Activated T-helper 9 cell treated with anti-CD3 and anti-CD28 coated beads, Interleukin-2, amount 50 U/mL, for 16 hours (primary cell): ENCODE results near the gene AMMECR1.
A peak's percentile ranks its signal among the peaks of the same experiment; 100 is the strongest.

Experiments used
- DNase-seq: peaks from one replicate; pipeline ENCODE4 v3.0.0-alpha.2; 2020; ENCODE audit warnings: low read depth

The AMMECR1 gene

GRCh38 chrX:110311437-110312230 lies 6.3 kb downstream of the AMMECR1 start:
- no peak for DNase-seq

GRCh38 chrX:110310896-110311295 lies 7.0 kb downstream of the AMMECR1 start:
- DNase-seq, result peak; percentile 12

- DNase-seq, result no peak
Measured at GRCh38 chrX:110310000-110310790, 7.7 kb downstream of the AMMECR1 start.

GRCh38 chrX:110308220-110308619 lies 9.7 kb downstream of the AMMECR1 start:
- no peak for DNase-seq

- DNase-seq, result no peak
Measured at GRCh38 chrX:110304884-110305283, 13.0 kb downstream of the AMMECR1 start.

DNA sequence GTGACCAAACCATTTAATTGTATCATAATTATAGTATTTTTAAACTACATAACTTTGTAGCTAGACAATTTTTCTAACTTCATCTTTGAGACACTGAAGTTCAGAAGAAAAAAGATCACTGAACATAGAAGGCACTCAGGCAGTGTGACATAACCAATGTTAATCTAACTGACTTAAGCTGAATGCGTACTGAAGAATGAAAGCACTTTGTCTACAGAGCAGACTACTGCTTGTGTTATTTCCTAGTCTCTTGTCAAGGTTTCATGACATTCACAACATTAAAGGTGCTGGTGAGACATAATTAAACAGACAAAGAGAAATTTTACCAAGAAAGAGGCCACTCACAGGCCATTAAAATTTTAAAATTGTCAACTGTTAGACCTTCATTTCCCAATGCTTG lies 13.5 kb downstream of the AMMECR1 start:
- DNase-seq, result no peak

GRCh38 chrX:110302975-110303374 lies 14.9 kb downstream of the AMMECR1 start:
- no peak for DNase-seq

DNA sequence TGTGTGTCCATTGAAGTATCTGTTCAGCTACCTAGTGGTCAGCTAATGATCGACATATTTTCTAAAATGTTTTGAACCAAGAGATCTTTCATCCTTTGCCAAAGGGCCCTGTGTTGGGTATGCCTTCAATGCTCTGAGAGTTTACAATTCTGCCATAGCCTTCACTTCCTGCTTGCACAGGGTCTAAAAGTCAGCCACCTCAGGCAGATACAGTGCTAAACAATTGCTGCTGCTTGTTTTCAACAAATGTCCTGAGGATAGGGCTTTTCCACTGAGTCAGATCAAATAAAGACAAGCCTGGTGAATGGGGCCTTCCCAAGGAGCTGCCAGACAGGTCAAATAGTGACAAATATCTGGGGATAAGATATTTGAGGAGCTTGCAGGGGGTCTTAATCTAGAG lies 16.7 kb downstream of the AMMECR1 start:
- no peak for DNase-seq

- DNase-seq, result no peak
Measured at GRCh38 chrX:110294087-110294486, 23.8 kb downstream of the AMMECR1 start.

DNA sequence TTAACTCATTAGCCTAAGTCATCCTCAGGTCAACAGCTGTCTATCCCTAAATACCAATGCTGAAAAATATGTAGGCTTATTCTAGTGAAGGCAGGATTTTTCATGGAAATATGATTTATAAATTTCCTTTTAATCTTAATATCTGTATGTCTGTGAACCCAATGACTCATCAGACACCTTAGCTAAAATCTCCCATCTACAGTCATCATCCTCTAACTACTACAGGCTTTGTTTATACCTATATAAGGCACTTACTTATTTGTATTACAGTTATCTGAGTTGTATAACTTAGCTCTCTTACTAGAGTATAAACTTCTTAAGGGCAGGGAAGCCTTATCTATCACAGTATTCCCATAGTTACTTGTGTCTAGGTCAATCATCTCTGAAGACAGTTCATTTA lies 24.2 kb downstream of the AMMECR1 start:
- DNase-seq, result no peak

- no peak for DNase-seq
Measured at GRCh38 chrX:110287605-110288004, 30.3 kb downstream of the AMMECR1 start.

- no peak for DNase-seq
Measured at GRCh38 chrX:110286106-110286505, 31.8 kb downstream of the AMMECR1 start.

DNA sequence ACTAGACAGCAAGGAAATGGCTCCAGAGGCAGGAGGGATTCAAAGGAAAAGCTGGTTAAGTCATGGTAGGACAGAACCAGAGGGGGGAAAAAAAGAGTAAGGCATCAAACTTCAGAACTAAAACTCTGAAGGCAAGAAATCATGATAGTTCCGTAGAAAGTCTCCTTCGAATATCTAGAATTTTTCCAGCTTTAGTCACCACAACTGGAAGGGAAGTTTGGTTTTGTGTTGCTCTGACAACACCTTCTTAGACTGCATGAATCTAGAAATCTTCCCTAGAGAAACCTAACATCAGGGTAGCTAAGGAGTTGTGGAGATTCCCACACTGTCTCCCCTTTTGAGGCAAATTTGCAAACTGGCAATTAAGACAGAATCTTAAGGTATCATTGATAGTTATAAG lies 33.7 kb downstream of the AMMECR1 start:
- no peak for DNase-seq

GRCh38 chrX:110282922-110283321 lies 35.0 kb downstream of the AMMECR1 start:
- DNase-seq, result no peak

DNA sequence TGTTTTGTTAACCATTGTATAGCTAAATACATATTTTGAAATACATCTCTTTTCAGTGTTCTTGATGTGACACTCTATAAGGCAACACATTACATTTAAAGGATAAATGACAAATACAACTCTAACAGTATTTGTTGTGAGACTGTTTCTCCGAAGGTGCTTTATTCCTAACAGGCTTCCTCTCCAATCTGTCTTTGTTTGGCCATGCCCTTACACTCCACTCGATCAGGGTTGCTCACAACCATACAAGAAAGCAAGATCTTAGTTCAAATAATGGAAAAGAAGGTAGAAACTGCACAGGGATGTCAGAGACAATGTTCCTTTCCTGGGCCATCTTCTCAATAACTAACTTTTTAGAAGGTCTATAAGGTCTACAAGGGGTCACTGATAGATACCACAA lies 36.5 kb downstream of the AMMECR1 start:
- no peak for DNase-seq

DNA sequence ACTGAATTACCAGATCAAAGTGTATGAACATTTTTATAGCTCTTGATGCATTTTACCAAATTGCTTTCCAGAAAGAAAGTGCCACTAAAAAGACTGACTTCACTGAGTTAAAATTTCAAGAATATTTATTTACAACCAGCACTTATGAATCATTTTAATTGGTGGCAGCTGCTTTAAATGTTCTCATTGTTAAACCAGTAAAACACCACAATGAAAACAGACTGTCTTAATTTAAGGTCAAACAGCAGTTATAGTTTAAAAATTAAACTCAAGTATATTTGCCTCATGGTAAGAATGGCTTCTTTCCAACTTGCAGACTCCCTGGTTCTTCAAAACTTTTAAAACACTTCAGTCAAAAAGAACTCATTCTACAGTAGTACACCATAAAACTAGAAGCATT lies 36.9 kb downstream of the AMMECR1 start:
- no peak for DNase-seq

GRCh38 chrX:110277609-110278008 lies 40.3 kb downstream of the AMMECR1 start:
- no peak for DNase-seq

- DNase-seq, result no peak
Measured at GRCh38 chrX:110276778-110277177, 41.1 kb downstream of the AMMECR1 start.

- no peak for DNase-seq
Measured at GRCh38 chrX:110268886-110269285, 49.0 kb downstream of the AMMECR1 start.

DNA sequence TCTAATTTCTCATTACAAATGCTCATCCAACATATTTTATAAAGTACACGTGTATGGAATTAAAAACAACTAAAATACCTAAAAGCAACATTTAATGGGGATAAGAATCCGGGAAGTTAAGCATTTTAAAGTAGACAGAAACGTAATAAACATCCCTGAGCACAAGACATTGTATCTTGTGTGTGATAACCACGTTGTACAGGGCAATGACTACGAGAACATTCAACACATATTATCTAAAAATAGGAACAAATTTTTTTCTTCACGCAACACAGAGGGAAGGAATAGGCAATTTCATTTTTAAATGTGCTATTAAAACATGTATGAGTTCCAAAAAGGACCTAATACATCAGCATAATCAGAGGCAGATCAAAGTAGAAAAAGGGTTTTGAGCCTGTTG lies 49.5 kb downstream of the AMMECR1 start:
- no peak for DNase-seq

- no peak for DNase-seq
Measured at GRCh38 chrX:110267874-110268273, 50.0 kb downstream of the AMMECR1 start.

GRCh38 chrX:110265661-110266060 lies 52.2 kb downstream of the AMMECR1 start:
- DNase-seq, result no peak

DNA sequence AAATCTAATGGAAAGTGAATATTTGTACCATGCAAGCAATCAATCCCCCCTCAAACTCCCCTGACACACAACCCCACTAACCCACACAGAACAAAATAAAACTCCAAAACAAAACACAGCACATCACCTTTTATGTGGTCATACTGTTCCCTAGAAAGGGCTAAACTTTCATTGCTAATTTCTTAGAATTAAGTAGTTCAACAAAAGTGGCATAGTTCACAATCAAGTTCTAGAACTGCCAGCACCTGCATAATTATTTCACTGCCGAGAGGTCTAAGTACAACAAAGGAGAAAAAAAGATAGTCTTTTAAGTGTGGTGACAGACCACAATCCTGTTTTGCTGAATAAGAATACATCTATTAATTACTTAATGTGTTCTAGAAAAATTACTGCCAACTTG lies 58.8 kb downstream of the AMMECR1 start:
- no peak for DNase-seq

DNA sequence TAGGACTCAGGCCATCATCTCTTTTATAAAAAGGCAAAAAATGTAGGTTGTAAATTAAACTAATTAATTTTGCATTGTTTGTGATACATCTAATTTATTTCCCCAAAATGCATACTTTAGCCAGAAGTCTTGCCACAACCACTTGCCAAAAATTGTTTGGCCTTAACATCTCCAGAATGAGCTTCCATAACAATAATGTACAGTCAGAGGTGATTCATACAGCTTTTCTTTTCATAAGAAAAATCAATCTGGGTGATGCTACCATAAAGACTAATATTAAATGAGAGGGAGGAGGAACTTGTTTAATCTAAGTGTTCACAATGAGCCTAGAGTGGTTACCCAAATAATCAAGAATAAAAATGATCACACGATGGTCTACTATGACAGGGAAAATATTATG lies 59.3 kb downstream of the AMMECR1 start:
- DNase-seq, result no peak
